Left cardiac atrium (tissue), 4 donors: ENCODE results near the gene DSCAML1. TPM values are rescaled to one million over a fixed set of nuclear protein-coding genes. Genes with fewer than 3 reads are reported as not detected.
A peak's percentile ranks its signal among the peaks of the same experiment; 100 is the strongest.

Source experiments
- ATAC-seq, 2 donors: fragments of 200-7000 bp; cut with Tn5 transposase; one replicate each; pipeline ENCODE4 v1.9.1; 2020; ENCODE audit warnings: mild to moderate bottlenecking in 2 of 2, moderate library complexity in 2 of 2
- DNase-seq: peaks from one replicate; pipeline ENCODE4 v3.0.0-alpha.2; 2020
- intact Hi-C, 2 donors: fragments of 100-400 bp; cut with DNase I; formaldehyde crosslinking; loops; one replicate each; pipeline versions ENCODE4 v1.14.1 to v1.15.1; 2022 to 2023
- total RNA-seq, 2 donors: library from RNA; stranded (reverse); fragmentation: NEBNext Ultra II Directional; extraction: Animal tissue kit (Norgen Biotek cat#: 25700); gene quantifications; one replicate each; pipeline ENCODE4 v1.2.1, GENCODE V29; 2021
- donor health status: DM: no; HTN: yes; CAD: no.
- donor health status: DM: no; HTN: yes; CAD: no; lungs with severe emphysema.
- donor health status: DM: yes; HTN: yes; CAD: no.
- donor health status: Dilated cardiomyopathy.

Gene DSCAML1
- total RNA-seq, 2 donors from 2014 or later: 0.76 to 0.88 TPM

DNA sequence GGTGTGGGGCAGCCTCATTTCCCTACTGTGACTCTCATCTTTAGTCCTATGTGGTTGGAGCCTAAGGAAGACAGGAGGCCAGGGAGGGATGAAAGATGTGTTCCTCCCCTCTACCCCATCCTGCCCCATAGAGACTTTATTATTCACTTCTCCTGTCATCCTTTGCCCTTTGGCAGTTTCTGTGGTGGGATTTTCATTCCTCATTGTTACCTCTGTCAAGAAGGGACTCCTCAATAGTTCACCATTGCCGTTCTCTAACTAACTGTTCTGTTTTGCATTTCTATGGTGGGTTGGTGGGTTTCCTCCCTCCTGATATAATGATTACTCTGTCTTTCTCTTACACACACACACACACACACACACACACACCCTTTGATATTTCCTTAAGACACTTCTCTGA, 202.3 kb downstream of the DSCAML1 start:
- ATAC-seq: no peak
- intact Hi-C loops: no loop called here
- DNase-seq: no peak

DNA sequence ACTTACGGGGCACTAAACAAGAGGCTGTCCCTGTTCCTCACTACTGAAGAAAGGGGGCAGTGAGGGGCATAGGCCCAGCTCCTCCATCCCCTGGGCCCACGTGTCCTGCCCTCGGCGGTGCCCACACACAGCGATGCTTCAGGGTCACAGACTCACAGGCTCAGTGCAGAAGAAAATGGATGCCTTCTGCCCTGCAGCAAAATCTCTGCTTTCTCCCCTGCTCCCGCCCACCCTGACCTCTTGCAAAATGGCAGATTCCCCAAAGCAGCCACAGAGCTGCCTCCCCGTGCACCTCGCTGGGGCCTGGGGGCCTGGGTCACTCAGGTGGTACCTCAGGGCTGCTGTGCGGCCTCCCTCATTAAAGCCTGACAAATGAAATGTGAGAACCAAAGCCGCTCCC, 204.0 kb downstream of the DSCAML1 start:
- intact Hi-C loops: no loop called here
- DNase-seq: no peak
- ATAC-seq: no peak

DNA sequence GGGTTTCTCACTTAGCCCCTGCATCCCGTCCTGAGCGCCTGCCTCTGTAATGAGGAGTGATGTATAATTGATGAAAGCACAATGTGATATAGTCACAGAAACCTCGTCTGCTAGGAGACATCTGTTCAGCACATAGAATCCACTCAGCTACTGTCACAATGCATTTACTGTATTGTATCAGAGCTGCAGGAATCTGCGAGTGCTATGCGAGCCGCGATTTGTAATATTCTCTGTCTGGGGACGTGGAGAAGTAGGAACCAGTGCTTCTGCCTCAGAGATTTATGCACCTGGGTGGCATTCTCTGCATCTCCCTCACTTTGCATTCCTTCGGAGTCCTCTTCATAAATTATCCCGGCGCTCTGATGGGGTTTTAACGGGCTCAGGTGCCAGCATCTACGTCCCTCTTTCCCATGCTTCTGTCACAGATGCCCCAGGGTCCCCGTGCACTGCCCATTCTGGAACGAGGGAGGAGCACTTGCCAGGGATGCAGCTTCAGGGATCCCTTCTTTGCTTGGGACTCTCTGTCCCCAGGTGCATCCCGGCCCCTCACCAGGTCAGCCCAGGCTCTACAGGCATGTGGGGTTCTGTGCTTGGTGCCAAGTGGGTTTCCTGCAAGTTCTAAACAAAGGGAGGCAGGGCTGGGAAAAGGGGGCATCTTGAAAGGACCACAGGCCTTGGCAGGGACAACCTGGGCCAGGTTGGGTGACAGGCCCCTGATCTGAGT, 205.5 kb downstream of the DSCAML1 start:
- ATAC-seq: no peak

DNA sequence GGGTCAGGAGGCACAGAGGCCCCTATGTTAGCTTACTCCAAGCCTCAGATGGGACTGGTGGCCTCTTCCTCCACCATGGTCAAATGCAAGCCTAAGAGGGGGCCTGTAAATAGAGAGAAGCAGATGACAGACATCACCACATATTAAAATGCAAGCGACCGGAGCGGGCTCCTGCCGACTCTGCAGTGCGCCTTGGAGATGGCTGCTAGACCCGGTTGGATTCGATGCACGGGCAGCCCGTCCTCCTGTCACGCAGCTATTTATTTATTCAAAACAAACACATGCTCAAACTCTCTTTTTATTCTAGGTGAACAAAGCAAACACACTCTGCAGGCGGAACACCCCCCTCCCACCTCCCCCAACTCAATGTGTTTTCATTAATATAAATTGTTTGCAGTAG, 208.0 kb downstream of the DSCAML1 start:
- ATAC-seq: no peak
- DNase-seq: no peak
- intact Hi-C loops: no loop called here

More for the DNA sequence above, 205.5 kb downstream of the DSCAML1 start:
- no peak for DNase-seq
- intact Hi-C loops: no loop called here

DNA sequence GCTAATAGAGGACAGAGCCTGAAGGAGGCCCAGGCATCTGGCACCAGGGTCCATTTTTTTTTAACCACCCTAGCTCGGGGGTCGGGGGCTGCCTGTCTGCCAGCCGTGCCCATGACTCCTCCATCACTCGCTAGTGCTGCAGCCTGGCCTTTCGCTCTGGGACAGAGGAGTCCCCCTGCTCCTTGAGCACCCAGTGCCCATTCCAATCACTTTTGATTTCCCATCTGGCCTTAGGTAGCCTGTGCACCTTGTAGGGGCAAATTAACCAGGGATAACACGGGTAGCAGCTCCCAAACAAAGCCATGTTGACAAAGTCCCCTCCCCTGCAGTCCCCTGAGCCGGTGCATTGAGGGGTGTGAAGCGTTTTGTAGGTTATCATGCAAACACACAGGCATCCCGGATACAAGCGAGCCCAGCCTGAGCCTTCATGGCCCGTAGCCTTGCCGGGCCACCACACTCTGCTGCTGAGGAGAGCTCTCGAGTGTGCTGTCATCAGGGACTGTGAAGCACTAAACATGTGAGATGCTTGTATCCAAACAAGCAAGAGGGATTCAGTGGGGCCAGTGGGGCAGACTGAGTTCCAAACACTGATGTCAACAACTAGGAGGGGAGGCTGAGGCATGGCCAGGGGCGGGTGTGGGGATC, 208.7 kb downstream of the DSCAML1 start:
- intact Hi-C loops: no loop called here
- DNase-seq (no peak), ATAC-seq (peak in 1 of 2 donors; percentile 84)

DNA sequence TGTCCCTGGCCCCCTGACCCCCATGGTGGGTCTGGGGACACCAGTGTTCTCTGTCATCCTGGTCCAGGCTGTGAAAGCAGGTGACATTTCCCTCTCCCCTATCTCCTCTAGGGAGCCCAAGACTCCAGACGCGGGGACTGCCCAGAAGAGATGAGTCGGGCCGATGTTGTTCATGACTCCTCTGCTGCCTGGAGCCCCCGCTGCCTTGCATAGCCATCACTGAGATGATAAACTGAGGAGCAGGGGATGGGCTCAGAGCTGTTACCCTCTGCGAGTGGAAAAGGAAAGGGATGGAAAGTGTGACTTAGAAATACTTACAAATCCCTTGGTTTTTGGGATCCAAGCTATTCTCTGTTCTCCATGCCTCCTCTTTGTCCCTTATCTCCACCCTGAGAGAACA, 209.6 kb downstream of the DSCAML1 start:
- ATAC-seq: no peak
- DNase-seq: no peak
- intact Hi-C loops: no loop called here

DNA sequence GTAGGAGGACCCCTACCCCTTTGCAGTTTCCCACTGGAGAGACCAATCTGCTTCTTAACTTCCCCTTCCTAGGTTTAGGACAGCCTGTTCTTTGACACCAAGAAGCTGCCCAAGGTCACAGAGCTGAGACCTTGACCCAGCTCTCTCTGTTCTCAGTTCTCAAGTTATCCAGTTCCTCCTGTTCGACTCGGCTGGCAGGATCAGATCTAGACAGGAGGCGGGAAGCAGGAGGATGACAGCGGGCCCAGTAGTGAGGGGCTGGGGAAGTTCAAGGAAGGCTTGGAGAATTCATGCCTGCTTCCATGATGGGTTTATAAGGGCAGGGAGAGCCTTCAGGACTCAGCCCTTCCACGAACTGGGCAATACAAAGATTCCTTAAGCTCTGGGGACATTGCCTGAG, 210.6 kb downstream of the DSCAML1 start:
- intact Hi-C loops: no loop called here
- ATAC-seq (no peak), DNase-seq (no peak)

DNA sequence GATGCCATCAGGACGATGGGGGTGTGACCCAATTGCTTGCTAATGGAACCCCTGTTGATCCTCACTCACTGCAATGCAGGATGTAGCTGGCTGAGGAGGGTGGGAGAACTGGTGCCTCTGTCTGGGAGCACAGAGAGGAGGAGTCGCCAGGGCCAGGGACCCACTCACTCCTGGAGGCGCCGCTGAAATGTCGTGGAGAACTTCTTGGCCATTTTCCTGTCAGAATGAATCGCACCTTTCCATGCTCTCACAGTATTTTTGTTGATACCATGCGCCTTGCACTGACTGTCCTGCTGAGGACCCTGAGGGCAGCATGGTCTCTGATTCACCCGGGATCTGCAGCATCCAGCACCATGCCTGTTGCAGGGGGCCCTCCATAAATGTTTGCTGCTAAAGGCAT, 211.4 kb downstream of the DSCAML1 start:
- DNase-seq (no peak), ATAC-seq (no peak)
- intact Hi-C loops: no loop called here

DNA sequence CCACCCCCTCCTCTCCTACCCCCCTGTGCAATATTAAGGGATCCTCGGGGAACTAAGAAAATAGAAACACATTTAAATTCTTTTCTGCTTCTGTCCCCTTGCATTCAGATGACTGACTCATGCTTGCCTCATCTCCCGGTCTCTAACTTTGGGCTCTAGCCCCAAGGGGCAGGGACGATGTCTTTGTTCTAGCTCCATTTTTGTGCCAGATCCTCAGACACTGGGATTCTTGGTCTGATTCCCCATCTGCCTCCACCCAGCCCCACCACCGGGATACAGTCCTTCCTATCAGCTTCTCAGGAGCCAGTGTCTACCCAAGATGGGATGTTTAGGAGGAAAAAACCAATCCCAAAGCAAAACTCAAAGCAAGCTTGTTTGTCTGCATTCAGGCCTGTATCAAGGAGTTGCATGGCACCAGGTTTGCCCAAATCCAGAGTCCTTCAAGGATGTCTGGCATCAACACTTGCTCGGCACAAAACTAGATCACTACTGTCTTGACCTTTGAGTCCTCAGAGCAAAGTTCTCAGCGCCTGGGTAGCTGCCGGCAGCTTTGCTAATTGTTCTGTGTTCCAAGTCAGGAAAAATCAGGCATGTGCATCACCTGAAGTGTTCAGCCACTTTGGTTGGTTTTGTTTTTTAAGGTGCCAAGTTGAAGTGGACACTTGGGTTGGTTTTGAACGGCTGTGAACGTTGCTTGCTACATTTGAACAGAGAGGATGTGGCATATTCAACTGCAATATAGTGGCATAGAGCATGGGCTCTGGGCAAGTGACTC, 212.8 kb downstream of the DSCAML1 start:
- ATAC-seq (no peak), DNase-seq (no peak)
- intact Hi-C loops: no loop called here

DNA sequence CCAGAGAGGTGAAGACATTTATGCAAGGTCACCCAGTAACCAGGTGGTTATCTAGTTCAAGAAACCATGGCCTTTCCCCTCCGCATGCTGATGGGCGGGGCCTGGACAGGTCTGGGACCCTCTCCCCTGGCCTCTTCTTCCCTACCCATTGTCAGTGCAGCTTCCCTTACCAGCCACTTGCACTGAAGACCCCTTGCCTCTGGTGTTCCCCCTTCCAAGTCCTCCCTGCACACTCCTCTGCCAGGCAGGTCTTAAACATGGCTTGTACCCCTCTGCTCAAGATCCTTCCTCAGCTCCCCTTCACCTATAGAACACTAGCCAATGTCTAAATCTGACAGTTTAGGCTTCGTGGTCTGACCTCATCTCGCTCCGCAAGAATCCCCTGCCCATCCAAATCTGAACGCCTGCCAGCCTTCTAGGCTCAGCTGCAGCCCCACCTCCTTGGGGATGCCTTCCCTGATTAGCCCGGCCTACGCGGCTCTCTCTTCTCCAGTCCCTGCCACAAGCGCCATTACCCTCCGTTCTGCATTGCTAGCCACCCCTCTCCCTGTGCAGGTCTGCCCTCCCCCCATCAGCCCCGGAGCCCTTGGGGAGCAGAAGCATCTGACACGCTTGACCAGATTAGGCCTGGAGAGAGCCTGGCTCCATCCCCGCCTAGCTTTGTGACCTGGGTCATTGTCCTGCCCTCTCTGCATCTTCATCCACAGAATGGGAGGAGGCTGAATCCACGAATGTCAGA, 213.8 kb downstream of the DSCAML1 start:
- peak in 1 of 2 donors; percentile 72 for ATAC-seq
- peak; percentile 30 for DNase-seq
- intact Hi-C loops: no loop called here

DNA sequence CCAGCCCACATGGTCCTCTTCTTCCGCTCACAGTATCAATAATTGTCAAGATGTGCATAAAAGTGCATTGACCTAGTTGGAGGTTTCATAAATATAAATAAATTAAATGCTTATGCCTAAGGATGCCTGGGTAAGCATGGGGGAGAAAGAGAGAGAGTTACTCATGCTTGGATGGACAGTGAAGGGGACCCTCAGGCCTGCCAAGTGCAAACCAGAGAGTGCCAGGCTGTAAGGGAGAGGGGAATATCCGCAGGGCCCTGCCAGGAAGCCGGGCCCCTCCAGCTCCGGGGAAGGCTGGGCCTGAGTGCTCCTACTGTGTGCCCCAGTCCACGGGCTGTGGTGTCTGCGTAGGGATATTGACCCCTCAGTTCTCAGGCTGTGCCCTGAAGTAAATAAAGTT, 214.6 kb downstream of the DSCAML1 start:
- intact Hi-C loops: no loop called here
- DNase-seq: no peak
- ATAC-seq: no peak

DNA sequence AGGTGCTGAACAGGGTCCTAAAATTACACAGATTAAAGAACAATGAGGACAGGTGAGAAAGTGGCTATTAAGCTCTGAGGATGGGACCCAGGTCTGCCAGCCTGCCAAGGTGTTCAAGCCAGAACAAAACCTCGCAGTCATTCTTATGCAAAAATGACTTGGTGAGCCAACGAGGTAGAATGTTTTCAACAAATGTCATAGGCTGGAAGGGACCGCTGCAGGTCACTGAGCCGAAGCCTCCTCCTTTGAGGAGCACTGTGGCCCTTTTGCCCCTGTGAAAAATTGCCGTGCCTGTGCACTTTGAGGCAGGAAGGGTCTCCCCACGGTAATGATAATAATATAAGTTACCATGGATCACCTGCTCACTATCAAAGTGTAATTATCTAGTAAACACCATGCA, 216.2 kb downstream of the DSCAML1 start:
- no peak for ATAC-seq
- intact Hi-C loops: no loop called here
- DNase-seq: no peak

DNA sequence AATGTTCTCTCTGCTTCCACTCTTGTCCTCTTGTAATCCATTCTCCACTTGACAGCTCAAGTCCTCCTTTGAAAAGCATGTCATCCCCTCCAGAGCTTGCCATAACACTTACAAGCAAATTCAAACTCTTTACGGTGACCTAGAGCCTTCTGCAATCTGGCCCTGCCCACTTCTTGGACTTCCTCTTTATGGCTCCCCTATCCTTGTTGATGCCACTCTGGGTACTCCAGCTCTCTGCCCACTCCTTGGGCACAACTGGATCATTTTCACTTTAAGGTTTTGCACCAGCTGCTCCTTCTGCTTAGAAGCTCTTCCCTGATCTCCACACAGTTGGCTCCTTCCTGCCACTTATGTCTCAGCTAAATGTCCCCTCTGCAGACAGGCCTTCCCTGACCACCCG, 217.9 kb downstream of the DSCAML1 start:
- no peak for ATAC-seq
- intact Hi-C loops: no loop called here
- no peak for DNase-seq

DNA sequence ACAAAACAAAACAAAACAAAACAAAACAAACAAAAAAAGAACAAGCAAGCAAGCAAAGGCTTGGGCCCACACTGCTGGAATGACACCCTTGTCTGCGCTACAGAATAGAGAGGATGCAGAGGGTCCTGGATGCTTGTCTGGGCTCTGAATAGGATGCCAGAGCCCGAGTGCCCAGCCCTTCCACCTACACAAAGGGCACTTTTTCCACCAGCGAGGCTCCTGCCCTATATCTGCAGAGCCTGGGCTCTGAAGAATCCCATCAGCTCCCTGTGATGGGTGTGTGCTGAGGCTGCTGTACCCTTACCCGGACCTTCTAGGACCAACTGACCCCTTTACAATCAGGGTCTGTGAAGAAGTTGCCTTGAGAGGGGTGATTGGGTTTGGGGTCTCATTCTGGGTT, 221.2 kb downstream of the DSCAML1 start:
- ATAC-seq (no peak), DNase-seq (no peak)
- intact Hi-C loops: no loop called here

DNA sequence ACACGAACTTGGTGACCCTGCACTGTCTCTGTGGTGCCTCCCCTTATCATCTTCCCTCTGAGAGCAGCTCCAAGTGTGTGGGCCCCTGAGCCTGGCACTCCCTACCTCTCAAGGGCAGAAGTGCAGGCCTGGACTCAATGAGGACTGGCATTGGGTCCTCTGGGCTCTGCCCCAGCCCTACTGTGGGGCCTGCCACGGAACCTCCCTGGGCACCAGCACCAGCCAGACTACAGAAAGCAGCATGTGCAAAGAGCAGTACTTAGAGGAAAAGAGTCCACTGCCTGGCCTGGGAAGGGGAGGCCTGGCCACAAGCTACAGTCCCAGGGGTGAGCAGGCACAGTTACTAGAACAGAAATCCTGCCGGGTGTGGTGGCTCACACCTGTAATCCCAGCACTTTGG, 222.5 kb downstream of the DSCAML1 start:
- intact Hi-C loops: no loop called here
- DNase-seq (no peak), ATAC-seq (no peak)

DNA sequence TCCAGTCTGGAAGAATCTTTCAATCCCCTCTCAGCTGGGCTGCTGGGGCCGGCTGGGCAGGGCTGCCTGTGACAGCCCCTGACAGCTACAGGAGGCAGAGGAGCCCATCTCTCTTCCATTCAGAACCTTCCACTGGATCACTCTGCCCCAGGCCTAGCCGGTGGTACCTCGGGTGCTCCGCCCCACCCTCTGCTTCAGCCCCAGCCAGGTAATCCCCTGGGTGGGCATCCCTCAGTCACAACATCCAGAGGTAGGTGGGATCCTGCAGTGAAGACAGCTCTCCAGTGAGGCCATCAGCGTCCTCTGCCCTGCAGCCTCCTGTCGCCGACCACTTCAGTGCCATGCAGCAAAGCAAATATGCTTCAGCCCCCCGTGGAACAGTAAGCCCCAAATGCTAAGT, 223.7 kb downstream of the DSCAML1 start:
- no peak for DNase-seq
- no peak for ATAC-seq
- intact Hi-C loops: no loop called here

DNA sequence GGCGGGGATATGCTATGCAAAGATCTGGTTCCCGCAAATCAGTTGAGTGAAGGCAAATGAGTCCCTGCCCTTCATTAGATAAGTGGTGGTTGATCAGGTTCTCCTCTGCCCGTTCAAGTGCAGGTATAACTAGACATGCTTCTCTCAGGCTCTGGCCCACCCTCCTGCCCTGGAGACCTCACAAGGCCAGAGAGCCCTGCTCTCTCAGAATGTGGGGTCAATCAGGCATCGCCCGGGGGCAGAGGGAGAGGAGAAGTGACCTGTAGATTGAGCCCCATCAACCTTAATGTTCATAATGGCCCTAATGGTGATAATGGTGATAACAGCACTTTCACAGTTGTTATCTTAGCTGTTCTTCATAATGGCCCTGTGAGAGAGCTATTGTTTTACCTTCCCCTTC, 224.3 kb downstream of the DSCAML1 start:
- ATAC-seq: no peak

DNA sequence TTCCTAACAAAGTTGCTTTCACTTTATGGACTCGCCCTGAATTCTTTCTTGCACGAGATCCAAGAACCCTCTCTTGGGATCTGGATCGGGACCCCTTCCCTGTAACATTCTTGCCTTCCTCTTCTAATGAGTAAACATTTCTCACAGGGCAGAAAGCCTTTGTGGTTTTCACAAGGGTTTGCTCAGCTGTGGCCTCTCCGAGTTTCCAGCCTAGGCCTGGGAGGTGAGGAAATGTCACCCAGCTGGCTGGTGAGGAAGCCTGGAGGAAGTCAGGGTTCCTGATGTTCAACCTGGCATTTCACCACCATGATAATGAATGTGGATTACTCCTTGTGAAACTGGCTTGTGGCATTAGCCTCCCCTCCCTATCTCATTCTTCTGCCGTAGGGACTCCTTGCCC, 224.9 kb downstream of the DSCAML1 start:
- intact Hi-C loops: no loop called here
- DNase-seq (no peak), ATAC-seq (peak; percentile 44 to 50)

More for the DNA sequence above, 224.3 kb downstream of the DSCAML1 start:
- DNase-seq: no peak
- intact Hi-C loops: no loop called here

DNA sequence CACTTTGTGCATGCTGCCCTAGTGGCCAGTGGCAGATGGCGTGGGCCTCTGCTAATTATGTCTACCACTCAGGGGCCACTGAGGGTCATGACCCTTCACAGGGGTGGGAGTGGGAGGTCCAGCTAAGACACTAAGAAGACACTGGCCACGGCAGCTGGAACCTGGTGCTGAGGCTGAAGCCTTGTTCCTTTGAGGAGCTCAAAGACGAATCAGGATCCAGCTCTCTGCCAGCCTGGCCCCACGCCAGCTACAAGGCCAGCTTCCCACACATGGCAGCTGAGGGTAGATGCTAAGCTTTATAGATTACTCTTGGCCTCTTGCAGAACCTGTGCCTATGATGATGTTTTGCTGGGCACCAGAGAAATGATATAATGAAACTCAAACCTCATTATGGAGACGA, 226.3 kb downstream of the DSCAML1 start:
- ATAC-seq: no peak
- DNase-seq: peak; percentile 16
- intact Hi-C loops: no loop called here

DNA sequence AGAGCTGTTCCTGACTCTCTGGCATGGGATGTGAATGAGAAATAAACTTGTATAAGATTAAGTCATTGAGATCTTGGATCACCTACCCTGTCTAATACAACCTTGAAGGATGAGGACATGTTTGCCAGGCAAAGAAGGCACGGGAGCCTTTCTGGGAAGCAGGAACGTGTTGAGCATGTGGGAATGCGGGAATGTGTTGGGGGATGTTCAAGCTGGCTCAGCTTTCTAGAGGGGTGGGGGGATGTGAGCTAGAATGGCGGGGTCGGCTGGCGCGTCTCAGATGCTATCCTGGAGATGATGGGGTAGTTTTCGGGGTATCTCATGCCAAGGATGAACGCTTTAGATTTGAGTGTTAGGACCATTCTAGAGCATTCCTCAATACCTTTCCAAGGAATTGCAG, 227.1 kb downstream of the DSCAML1 start:
- DNase-seq (no peak), ATAC-seq (no peak)
- intact Hi-C loops: no loop called here
